Measurements from ENCODE around the gene PCMTD2.

The PCMTD2 gene

GRCh38 chr20:64255361-64256281, at the start of gene PCMTD2:
TSS of gene PCMTD2 (plus strand) at chr20:64255748. CDS start at chr20:64259966, 4,218 bp downstream.
- DNase-seq (ENCODE audit: low spot score): peak; percentile 92

GRCh38 chr20:64206614-64207013, 48.9 kb upstream of the PCMTD2 start:
- DNase-seq (ENCODE audit: low spot score): no peak

- DNase-seq (ENCODE audit: low spot score): no peak
These were observed 47.6 kb upstream of the PCMTD2 start for GRCh38 chr20:64207641-64208590.

- no peak for DNase-seq (ENCODE audit: low spot score)
These were observed 46.4 kb upstream of the PCMTD2 start for GRCh38 chr20:64209148-64209547.

GRCh38 chr20:64210656-64211369, 44.7 kb upstream of the PCMTD2 start:
- DNase-seq (ENCODE audit: low spot score): no peak

GRCh38 chr20:64211874-64212658, 43.5 kb upstream of the PCMTD2 start:
- DNase-seq (ENCODE audit: low spot score): no peak

- DNase-seq (ENCODE audit: low spot score): no peak
These were observed 42.8 kb upstream of the PCMTD2 start for GRCh38 chr20:64212755-64213154.

GRCh38 chr20:64214113-64214512, 41.4 kb upstream of the PCMTD2 start:
- no peak for DNase-seq (ENCODE audit: low spot score)

- no peak for DNase-seq (ENCODE audit: low spot score)
These were observed 40.6 kb upstream of the PCMTD2 start for GRCh38 chr20:64214952-64215351.

GRCh38 chr20:64216036-64216435, 39.5 kb upstream of the PCMTD2 start:
- no peak for DNase-seq (ENCODE audit: low spot score)

- no peak for DNase-seq (ENCODE audit: low spot score)
These were observed 38.6 kb upstream of the PCMTD2 start for GRCh38 chr20:64216910-64217309.

- no peak for DNase-seq (ENCODE audit: low spot score)
These were observed 37.9 kb upstream of the PCMTD2 start for GRCh38 chr20:64217539-64218221.

- no peak for DNase-seq (ENCODE audit: low spot score)
These were observed 36.3 kb upstream of the PCMTD2 start for GRCh38 chr20:64219202-64219601.

- no peak for DNase-seq (ENCODE audit: low spot score)
These were observed 35.8 kb upstream of the PCMTD2 start for GRCh38 chr20:64219730-64220129.

- no peak for DNase-seq (ENCODE audit: low spot score)
These were observed 35.1 kb upstream of the PCMTD2 start for GRCh38 chr20:64220420-64220819.

GRCh38 chr20:64220891-64221527, 34.5 kb upstream of the PCMTD2 start:
- no peak for DNase-seq (ENCODE audit: low spot score)

GRCh38 chr20:64222291-64222735, 33.2 kb upstream of the PCMTD2 start:
- no peak for DNase-seq (ENCODE audit: low spot score)

- no peak for DNase-seq (ENCODE audit: low spot score)
These were observed 32.6 kb upstream of the PCMTD2 start for GRCh38 chr20:64222851-64223525.

GRCh38 chr20:64223526-64224067, 32.0 kb upstream of the PCMTD2 start:
- DNase-seq (ENCODE audit: low spot score): peak; percentile 88

Data from ecto neural progenitor cell (in vitro differentiated cells).